HTERT RPE-1 (cell line): ENCODE data around the gene MCL1.

Experiments
- in situ Hi-C: fragments of 300-500 bp; cut with MboI; formaldehyde crosslinking; loops from 4 replicates; pipeline ENCODE4 v1.14.3; 2020; ENCODE audit warnings: low sequenced_read_pairs

The MCL1 gene

DNA sequence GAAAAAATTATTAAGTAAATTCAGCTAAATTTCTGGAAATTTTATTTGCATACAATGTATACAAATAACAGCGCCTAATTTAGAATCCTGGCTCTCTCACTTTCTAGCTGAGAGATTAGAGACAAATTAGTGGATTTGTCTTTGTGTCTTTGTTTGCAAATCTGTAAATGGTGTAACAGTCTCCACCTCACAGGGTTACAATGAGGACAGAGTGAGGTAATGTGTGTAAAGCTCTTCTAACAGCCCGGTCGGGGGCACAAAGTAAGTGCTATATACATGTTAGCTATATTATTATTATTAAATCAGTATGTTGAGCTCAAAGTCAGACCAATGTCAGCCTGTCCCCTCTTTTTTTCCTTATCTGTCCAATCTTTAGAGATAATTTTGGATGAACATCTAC lies 35.2 kb downstream of the MCL1 start:
- in situ Hi-C loops = no loop called here

DNA sequence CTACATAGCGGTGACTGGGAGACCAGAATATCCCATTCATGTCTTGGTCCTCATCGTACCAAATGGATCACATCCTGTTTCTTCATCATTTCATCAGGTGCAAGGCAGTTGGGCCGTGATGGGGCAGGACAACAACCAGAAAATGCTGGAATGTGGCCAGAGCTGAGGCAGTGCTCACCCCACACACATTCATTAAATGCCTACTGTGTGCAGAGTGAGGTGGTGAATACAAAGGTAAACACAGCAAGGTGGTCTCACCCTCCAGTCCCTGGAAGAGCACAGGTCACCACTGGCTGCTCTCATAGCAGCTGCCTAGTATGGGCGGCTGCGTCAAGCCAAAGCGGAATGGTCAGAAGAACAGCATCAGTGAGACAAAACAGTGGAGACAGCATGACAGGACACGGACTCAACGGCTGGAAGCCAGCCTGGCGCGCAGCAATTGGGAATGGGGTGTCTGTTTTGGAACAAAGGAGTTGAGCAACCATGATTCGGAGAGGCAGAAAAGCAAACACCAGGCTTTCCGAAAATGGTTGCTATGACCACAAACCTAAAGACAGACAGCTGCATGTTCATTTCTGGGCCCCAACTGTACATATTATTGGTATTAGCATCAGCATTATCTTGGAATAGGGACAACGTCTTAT lies 35.8 kb downstream of the MCL1 start:
- in situ Hi-C loops = no loop called here

DNA sequence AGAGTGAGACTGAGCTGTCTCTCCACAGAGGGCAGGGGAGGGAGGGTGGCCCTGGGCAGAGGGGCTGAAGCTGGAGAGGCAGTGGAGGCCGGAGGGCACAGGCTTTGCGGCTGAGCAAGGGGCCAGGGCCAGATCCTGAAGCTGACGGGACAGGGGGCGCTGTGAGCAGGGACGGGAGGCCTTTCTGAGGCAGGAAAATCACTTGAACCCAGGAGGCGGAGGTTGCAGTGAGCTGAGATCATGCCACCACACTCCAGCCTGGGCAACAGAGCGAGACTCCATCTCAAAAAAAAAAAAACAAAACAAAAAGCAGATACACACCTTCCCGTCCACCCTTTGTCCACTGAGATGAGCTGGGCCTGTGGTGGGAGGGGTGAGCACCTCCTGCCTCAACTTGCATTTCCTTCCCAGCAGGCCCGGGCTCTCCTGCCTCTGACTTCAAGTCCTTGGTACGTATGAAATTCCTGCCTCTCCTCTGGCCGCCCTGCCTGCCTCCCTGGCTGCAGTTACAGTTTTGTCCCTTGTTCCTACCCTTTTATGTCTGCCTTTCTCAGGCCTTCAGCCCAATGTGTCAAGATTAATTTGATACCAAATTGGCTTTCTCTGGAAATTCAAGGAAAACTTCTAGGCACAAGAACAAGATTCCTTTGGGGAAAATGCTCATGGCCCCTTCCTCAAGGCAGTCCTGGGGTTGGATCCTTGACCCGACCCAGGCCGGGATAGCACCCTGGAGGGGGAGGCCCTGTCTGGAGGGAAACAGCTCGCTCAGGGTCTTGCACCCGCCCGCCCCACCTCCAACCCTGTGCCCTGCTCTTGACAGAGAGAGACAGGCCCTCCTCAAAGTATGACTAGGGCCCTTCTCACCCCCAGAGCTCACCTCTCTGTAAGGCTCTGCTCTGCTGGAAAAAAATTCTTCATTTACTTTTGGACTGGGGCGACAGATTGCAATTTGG lies 41.4 kb downstream of the MCL1 start:
- in situ Hi-C loops = no loop called here

DNA sequence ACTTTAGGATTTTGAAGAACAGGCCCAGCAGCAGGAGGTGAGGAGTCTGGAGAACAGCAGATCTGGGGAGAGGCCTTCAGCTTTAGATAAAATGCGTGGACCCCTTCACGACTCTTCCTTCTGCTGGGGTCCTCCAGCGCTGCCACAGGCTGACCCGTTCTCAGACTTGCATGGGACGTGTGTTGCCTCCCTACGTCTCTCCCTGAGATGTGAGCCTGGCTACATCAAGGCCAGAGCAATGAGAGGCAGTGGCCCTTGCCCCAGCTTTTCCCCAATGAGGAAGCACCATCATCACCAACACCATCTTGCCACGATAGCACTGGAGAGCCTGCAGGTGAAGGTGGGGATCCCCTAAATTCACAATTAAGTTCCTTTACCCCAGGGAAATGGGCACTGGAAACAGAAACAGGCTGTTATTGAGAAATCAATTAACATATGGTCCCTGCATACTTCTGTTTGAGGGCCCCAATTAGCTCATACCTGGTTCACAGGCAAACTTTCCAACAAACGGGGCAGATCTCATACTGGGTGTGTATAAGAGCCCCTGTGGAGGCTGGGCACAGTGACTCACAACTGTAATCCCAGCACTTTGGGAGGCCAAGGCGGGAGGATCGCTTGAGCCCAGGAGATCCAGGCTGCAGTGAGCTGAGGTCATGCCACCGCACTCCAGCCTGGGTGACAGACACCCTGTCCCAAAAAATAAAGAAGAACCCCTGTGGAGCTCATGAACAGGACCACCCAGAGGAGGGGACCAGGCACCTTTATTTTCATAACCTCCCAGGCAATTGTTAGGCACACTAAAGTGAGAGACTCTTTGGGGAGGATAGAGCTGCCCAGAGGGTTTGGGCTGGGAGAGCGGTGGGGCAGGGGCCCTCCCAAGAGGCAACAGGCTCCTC lies 42.3 kb downstream of the MCL1 start:
- in situ Hi-C loops = no loop called here

DNA sequence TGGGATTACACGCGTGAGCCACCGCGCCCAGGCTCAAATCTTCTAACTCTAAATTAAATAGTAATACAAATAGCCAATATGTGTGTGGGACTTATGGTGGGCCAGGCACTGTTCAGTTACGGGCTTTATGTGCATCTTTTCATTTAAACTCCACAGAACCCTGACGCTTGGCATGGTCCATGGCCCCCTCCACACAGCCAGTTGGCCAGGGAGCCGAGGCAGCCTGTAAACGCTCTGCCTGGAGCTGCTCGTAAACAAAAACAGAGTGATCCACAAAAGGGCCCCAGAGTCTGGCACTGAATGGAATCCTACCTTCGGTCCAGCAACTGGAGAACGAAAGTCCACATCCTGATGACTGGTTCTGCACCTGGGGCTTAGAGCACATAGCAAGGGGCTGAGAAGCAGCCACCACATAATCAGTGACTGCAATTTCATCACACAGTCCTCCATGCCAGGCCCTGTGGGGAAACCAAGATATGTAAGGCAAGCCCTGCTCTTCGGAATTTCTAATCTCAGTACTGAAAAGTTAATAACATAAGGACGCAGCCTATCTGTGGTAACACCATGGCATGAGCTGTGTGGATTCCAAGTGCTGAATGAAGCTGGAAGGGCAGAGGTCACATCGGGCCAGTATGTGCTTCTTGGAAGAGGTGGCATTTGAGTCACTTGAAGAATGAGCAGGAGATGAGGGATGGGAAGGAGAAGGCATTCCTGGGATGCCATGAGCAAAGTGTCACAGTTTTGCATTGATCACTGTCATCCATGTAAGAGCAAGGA lies 43.7 kb downstream of the MCL1 start:
- in situ Hi-C loops = no loop called here

DNA sequence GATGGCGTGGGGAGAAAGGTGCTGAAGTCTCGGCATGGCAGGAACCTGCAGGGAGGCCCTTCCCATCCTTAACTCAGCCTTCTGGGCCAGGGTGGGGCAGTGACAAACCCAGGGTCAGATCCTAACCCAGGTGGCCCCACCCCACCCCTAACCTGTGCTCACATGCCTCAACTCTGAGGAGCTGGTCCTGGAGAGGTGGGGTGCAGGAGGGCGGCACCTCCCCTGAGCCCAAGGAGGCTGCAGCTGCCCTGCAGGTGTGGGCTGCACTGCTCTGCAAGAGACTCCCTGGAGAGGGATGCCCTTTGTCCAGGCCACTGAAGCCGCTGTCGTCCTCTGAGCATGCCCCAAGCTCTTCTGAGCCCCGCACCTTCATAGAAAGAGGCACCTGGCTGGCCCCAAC lies 45.4 kb downstream of the MCL1 start:
- in situ Hi-C loops = no loop called here

DNA sequence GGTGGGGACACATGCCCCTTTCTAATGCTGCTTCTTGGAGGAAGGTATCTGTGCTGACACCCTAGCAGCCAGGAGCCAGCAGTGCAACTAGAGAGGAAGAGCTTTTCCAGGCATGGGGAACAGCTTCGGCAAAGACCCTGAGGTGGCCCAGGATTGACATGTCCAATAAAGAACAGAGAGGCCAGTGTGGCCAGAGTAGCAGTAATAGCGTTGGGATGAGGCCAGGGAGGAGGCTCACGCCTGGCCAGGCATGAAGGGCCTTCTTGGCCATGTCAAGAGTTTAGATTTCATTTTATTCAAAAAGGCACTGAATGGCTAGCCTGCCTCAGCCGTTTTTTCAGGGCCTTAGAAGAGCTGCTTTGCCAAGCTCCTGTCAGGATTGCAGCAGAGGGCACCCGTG lies 46.5 kb downstream of the MCL1 start:
- in situ Hi-C loops = no loop called here

DNA sequence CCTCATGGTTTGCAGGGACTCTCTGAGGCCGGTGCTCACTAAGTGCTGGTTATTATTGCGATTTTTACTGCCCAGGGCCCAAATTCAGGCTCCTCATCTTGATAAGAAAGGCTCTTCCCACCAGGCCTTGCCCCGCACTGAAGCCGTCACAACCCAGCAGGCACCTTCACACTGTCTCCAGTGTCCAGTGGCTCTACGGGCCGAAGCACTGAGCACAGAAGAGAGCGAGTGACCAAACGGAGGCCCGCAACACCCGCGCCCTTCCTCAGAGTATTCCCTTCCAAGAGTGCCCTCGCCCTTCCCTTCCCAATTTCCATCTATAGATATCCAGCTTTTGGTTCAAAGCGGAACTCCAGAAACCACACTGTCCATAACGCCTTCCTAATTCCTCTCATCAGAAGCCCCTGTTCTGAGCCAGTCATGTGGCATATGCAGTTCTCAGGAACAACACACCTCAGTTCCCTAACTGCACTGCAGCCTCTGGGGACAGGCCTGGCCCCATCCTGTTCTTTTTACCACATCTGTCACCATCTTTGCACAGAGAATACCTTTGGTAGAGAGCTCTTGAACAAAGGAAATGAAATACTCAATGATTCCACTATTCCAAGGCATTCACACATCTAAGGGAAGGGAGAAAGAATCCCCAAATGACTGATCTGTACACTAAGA lies 48.8 kb downstream of the MCL1 start:
- in situ Hi-C loops = no loop called here

DNA sequence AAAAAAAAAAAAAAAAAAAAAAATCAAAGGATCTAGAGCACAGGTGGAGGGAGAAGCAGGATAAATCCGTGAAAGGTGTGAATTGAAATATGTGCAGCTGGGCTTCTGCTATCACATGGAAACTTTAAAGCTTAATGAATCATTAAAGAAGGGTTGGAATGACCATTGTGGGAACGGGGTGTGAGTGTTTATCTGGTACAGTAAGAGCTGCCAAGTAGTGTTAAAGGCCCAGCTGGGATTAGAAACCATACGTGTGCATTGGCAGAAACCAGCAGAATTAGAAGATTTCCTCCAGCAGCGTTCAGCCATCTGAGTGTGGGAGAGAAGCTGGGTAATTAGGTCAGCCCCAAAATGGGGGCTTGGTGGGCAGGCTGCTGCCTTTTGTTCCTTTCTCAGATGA lies 50.4 kb downstream of the MCL1 start:
- in situ Hi-C loops = no loop called here

DNA sequence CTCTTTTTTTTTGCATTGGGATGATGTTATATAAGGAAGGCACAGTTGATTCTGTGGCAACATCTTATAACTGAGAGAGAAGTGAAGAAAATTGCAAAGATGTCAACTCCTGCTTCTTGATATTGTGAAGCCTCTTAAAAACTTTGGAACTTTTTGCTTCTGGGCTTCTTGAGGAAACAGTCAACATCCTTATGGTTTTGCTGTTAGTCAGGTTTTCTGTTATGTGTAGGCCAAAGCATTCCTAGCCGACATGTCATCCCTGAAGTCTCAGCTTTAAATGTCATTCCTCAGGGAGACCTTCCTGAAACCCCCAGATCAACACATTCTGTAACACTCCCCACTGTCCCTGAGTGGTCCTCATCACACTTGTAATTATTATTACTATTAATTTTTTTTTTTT lies 51.2 kb downstream of the MCL1 start:
- in situ Hi-C loops = no loop called here

DNA sequence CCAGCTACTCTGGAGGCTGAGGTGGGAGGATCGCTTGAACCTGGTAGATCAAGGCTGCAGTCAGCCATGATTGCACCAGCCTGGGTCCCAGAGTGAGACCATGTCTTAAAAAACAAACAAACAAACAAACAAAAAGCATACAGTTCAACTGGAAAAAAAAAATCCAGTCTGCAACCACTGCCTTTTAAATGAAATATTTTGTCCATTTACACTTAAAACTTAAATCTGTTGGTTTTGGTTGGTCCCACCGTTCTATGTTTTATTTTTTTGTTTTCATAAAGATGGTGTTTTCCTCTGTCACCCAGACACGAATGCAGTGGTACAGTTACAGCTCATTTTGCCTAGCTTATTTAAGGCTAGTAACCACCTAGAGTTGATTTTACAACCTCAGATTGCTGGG lies 54.1 kb downstream of the MCL1 start:
- in situ Hi-C loops = no loop called here
